HG03135 (cell line): Measurements from ENCODE around the gene SNPH.

Source experiments
- ATAC-seq: cut with Tn5 transposase; IDR thresholded peaks from one replicate; pipeline ENCODE4 v1.9.1; 2021; ENCODE audit warnings: mild to moderate bottlenecking, moderate library complexity; ENCODE audit not compliant: unreplicated experiment

SNPH gene

DNA sequence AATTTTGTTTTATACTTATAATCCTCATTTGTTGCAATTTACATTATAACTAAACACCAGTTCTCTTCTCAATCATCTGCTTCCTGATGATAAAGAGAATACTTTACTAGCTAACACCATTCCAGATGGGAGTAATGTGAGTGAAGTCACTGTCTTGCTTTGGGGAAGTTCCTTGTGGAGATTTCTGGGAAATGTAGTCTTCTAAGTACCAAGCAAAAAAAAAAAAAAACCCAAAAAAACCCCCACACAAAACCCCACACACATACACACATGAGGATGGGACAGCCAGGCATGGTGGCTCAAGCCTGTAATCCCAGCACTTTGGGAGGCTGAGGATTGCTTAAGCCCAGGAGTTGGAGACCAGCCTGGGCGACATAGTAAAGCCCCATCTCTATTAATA, 2.2 kb upstream of the SNPH start:
- ATAC-seq: no peak

DNA sequence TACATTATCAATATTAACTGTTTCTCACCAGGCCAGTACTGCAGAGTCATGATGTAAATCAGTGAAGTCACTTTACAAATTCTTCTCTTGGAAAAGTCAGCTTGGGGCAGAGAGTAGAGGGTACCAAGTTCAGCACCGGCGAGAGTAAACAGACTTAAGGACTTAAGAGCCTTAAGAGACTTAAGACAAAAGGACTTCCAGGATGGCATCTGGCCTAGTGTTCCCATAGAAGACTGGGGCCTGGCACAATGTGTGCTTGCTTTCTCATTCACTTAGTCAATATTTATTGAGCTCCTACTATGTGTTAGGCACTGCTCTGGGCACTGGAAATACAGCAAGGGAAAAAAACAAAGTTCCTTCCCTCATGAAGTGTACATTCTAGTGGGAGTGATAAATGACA, 1.4 kb upstream of the SNPH start:
- ATAC-seq: no peak

DNA sequence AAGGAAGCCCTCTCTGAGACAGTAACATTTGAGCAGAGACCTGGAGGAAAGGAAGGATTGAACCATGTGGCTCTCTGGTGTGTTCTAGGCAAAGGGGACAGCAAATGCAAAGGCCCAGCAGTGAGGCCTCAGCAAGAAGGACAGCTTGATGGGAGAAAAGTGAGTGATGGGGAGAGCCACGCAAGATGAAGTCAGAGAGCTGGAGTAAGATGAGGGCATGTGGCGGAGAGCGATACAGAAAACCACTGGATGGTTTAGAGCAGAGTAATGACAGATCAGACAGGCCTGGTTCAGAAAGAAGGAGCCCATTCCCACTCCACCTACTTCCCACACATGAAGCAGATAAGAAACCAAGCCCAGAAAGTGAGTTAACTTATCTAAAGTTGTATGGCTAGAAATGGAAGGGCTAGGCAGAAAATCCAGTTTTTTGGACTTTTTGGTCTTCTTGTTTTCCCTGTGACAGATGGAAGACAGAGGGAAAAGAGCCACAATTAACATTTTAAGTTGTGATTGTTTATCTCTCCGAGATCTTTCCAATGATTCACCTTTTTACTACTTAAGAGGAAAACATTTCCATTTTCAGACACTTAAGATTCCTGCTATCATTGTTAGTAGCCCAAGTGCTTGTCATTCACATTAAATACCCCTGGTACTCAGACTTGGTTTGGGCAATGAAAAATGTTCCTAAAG, 723 bp upstream of the SNPH start:
- ATAC-seq: no peak

DNA sequence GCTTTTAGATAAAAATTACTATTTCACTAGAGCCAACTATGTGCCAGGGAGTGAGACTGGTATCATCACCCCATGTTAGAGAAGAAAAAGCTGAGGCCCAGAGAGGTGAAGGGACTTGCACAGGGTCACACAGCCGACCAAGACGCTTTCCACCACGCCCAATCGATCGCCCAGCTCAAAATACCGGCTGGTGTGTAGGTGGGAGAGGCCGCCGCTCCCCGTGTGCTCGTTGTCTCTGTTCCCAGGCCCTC, 253 bp upstream of the SNPH start:
- no peak for ATAC-seq

DNA sequence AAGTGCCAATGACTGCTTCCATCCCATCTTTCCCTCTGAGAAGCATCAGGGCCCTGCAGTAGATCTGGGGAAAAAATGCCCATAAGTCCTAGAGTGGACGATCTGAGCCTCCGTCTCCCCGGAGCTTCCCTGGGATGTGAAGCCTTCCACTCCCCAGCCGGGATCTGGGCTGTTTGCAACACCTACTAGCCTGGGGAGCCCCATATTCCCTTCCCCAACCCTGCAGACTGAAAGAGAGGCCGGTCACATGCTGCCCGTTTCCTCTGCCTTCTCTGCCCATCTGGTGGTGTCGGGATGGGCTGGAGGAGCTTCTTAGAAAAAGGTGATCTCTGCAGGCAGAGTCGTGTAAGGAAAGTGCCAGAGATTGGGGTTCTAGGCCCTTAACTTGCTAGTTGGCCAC, 1.1 kb downstream of the SNPH start:
- no peak for ATAC-seq

DNA sequence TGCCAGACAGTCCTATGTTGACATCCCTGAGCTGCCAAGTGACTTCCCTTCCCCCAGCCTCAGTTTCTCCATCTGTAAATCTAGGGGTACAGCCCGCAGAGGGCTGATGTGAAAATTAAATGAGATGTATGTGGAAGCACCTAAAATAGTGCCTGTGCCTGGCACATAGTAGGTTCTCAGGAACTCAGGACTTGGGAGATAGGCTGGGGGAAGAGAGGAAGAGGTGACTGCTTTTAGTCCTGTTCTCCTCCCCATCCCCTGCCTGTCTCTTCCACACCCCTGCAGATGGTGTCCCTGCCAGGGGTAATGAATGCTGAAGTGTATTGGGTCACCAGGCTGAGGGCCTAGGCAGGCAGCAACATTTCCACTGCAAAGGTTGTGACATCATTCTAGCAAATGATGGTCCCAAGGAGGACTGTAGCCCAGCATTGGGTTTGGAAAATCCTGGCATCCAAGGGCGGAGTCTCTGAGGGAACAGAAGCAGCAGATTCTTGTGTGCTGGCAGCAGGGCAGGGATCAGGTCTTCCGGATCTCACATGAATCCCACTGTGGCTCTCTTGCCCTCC, 1.8 kb downstream of the SNPH start:
- no peak for ATAC-seq

DNA sequence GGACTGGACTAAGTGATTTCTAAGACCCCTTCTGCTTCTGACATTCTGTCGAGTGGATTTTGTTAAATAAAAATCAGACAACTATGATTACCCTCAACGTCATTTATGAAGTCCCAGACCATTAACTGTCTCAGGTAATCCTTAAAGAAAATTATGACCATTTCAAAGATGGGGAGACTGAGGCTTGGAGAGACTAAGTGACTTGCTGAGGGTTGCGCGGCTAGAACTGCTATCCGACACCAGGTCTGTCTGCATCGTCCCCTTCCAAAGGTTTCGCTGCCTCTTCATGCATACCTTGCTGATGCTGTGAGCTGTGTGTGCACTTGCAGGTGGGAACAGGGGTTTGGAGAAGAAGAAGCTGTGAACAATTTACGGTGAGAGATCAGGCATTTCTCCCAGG, 3.1 kb downstream of the SNPH start:
- no peak for ATAC-seq

DNA sequence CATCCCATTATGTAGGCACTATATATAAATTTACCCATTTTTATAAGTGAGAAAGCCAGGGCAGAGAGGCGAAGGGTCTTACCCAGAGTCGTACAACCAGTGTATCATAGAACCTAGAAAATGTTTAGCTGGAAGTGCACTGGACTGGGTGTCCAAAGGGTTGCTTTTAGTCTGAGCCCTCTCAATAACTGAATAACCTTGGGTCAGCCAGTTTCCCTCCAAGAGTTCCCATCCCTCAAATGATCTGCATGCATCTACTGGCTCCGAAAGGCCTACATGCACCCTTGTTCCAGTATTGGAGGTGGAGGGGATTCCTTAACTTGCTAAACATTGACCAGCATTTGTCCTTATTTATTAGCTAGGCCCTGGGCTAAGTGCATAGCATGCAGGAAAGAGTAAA, 3.8 kb downstream of the SNPH start:
- ATAC-seq: no peak

DNA sequence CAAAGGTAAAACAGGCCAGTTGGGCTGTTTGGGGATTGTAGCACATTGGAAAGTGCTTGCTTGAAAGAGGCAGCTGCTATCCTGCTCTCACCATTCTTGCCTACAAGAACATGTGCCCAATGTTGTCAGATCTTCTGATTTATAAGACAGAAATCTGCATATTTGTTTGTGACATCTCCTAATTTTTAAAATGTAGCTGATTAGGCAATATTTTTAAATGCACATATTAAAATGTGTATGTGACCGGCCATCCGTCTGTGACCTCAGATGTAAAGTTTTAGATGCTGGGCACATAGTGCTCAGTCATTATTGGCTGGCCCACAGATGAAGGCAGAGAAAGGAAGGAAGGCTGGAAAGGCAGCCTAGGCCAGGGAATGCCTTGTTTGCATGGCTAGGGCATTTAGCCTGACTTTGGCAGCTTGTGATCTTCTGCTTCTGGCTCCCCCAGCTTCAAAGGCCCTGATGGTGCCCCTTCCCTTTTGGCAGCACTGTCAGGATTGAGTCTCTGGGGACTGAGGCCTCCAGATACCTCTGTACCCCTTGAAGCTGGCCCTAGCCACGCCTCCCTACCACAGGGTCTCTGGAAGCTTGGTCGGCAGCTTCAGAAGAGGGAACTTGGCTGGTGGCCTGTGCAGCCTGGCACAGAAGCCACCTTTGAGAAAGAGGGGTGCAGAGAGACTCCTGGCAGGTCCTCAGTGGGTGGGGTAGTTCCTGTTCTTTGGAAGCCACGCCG, 6.4 kb downstream of the SNPH start:
- no peak for ATAC-seq

DNA sequence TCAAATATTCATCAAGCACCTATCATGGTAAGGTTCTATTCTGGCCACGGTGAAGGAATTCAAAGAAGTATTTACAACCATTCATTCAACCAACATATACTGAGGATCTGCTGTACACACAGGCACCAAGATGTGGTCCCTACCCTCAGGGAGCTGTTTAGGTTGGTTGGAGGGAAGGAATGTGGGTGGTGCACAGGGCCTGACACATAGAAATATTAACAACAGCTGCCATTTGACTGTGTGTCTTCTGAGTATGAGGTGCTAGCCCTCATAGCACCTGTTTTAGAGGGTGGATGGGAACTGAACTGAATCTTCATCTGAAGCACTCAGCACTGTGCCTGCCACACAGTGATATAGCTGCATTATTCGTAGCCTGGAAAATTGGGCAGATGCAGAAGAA, 7.3 kb downstream of the SNPH start:
- ATAC-seq: no peak

DNA sequence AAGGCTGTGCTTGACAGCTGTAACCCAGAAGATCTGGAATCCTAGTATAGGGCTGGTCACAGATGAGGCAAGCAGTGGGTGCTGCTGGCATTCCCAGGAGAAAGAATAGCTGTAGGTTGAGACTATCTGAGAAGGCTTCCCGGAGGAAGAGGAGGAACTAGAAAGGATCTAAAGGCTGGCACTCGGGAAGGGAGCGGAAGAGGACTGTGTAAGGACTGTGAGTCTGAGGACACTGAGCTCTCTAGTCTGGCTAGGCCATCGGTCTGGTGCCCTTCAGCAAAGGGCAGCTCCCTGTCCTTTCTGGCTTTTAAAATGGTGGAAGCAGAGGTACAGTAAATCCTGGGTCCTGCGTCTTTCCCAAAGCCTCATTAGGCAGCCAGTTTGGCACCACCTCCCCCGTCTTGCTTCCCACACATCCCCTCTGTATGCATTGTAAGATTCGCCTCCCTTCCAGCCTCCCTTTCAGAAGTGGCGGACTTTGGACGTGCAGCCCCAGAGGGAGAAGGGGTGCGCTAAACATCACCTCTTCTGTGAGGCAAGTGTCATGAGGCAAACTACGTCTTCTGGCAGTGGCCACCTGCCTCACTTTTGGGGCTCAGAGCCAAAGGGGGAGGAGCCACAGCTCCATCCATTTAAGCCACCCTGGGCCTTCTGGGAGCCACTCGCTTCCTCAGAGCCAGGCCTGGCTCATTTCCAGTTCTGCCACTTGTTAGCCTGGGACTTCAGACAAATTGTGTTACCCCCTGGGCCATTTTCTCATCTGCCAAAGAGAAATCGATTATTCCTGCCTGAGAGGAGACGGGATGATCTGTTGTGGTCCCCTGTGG, 8.6 kb downstream of the SNPH start:
- ATAC-seq: no peak

DNA sequence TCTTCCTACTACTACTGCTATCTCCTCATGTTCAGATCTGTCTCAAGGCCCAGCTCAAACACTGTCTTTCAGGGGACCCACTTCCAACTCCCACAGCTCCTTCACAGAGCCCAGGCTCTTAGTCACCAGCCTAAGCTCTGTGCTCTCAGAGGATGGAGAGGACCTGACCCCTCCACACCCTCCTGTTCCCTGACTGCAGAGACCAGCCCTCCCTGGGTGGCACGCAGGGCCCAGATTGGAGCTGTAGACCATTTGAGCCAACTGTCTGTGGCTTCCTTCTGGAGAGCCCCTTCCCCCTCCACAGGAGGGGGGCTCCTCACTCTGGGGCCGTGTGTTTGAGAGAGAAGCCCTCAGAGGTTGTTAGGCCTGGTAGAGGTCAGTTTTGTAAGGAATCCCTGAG, 9.8 kb downstream of the SNPH start:
- no peak for ATAC-seq

DNA sequence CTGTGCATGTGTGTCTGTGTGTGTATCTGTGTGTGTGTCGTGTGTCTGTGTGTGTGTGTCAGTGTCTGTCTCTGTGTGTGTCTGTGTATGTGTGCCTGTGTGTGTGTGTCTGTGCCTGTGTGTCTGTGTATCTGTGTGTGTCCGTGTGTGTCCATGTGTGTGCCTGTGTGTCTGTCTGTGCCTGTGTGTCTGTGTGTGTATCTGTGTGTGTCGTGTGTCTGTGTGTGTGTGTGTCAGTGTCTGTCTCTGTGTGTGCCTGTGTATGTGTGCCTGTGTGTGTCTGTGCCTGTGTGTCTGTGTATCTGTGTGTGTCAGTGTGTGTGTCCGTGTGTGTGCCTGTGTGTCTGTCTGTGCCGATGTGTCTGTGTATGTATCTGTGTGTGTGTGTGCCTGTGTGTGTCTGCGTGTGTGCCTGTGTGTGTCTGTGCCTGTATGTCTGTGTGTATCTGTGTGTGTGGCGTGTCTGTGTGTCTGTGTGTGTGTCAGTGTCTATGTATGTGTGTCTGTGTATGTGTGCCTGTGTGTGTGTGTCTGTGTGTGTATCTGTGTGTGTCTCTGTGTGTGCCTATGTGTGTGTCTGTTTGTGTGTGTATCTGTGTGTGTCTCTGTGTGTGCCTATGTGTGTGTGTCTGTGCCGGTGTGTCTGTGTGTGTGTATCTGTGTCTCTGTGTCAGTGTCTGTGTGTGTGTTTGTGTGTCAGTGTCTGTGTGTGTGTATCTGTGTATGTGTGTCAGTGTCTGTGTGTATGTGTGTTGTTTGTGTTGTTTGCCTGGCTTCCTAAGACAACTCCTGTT, 11.6 kb downstream of the SNPH start:
- ATAC-seq: no peak

DNA sequence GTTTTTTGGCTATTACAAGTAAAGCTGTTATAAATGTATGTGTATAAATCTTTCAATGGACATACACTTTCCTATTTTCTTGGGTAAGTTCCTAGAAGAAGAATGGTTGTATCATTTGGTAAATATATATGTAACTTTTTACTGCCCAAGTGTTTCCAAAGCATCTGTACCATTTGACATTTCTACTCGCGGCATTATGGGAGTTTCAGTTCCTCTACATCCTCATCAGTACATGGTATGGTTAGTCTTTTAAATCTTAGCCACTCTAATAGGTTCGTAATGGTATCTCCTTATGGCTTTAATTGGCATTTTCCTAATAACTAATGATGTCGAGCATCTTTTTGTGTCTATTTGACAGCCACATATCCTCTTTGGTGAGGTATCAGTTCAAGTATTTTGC, 12.9 kb downstream of the SNPH start:
- no peak for ATAC-seq

DNA sequence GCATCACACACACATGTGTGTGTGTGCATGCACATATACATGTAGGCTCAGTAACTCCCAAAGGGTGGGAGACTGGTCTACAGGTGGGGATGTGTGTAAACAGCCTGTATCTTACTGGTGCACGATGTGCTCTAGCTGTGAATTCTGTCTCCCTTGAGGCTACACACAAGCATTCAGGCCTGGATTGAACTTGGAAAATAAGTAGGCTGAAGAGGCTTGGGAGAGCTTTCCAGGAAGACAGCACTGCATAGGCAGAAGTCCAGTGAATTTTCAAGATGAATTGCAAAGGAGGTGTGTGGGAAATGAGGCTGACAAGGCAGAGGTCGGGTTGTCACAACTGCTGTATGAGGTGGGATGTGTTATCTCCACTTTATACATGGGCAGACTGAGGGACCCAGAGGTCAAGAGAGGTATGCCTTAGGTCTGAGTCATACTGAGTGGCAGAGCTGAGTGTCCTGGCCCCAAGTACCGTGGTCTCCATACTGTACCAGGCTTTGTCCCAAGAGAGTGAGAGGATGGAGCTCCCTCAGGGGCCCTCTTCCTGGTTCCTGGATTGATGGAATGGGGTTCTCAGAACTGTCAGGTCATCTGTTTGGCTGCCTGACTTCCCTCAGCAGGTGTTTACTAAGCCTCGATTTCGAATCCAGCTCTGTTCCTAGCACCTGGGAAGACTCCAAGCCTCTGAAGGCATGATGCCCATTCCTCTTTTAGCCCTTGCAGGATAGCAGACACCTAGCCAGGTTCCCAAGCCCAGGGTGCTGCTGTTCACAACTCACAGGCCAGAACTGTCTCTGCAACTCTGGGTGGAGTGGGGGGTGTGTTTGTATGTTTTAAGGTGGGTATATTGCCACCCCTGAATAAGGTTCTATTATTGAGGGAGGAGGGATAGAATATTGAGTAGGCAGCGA, 14.4 kb downstream of the SNPH start:
- ATAC-seq: no peak

DNA sequence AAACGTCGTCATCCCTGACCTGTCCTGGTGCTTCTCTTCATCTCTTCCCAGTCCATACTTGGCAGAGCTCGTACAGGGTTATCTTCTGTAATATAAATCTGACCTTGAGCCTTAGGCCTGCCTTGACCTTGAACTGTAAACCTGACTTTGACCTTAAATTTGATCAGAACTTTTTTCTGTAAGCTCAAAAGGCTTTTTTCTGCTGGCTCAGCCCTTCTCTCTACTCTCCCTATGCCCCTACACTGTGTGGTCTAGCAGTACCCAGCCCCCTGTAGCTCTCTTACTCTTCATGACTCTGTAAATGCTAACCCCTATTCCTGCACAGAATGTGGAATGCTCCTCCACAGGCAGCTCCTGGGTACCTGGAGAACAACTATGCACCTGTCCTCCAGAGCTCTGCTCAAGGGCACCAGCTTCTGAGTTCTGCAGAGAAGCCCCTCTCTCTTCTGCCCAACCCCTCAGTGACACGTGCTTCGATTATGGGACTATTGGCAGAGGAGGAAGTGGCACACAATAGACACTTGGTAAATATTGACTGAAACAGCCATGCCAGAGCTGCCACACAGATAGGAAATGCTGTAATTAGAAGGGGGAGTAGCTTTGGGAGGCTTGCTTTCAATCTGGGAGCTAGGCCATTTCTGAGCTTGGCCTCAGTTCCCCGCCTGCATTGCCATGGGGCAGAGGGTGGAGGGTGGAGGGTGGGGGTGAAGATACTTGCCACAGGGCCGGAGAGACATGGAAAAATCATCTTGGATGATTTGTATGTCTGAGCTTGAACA, 15.4 kb downstream of the SNPH start:
- no peak for ATAC-seq

DNA sequence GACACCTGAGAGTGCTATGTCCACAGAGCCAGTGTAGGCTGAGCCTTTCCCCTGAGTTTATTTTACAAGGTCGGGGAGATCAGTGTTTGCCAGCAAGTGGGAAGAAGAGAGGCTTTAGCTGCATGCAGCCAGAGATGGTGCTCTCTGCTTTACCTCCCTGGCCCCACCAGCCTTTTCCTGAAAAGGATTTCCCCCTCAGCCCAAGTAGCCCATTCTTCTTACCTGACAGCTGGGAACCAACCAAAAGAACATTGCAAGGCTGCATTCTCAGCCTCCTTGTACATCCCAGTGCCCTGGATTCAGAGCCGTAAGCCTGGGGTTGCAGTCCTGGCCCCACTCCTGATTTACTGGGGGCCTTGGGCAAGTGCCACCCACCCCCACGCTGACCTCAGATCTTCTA, 16.9 kb downstream of the SNPH start:
- ATAC-seq: no peak

DNA sequence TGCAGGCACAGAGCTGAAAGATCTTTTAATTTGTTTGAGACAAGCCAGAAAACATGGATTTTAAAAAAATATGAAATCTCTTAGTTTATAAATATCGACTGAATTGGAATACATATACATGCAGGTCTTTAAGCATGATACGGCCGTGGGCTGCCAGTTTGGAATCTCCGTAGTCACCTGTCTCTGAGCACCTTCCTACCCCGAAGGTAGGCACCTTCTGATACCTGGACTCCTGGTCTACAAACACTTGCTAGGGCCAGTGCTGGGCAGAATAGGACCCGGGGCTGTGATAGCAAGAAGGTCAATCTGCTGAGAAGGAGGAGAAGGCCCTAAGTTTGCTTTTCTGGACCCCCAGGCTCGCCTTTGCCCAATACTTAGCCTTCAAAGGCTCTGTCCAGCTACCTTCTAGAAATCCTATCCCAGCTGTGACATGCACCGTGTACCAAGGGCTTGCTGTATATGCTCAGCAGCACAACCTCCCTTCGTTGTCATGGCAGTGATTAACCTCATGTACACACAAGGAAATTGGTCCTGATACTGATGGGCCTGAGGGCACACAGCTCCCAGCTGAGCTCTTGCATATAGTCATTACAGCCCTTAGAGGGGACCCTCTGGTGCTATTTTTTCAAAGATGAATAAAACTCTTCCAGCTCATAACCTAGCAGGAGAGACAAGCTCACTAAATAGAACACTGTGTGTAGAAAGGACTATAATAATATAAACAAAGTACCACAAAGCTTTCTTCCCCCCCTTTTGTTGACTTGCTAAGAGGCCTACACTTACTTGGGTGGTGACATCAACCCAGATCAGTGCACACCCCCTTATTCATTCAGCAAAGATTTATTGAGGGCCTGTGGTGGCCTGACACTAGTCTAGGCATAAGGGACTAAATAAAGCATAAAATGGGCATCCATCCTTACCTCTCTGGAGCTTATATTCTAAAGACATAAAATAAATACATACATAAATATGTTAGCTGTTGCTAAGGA, 17.7 kb downstream of the SNPH start:
- no peak for ATAC-seq
